ENCODE measurements around the gene TMEM255B.
"Not testable (repeated sequence)": the region's sequence is repeated elsewhere in the genome, so short reads cannot be mapped to it uniquely, and the experiment has no call there.

The TMEM255B gene

DNA sequence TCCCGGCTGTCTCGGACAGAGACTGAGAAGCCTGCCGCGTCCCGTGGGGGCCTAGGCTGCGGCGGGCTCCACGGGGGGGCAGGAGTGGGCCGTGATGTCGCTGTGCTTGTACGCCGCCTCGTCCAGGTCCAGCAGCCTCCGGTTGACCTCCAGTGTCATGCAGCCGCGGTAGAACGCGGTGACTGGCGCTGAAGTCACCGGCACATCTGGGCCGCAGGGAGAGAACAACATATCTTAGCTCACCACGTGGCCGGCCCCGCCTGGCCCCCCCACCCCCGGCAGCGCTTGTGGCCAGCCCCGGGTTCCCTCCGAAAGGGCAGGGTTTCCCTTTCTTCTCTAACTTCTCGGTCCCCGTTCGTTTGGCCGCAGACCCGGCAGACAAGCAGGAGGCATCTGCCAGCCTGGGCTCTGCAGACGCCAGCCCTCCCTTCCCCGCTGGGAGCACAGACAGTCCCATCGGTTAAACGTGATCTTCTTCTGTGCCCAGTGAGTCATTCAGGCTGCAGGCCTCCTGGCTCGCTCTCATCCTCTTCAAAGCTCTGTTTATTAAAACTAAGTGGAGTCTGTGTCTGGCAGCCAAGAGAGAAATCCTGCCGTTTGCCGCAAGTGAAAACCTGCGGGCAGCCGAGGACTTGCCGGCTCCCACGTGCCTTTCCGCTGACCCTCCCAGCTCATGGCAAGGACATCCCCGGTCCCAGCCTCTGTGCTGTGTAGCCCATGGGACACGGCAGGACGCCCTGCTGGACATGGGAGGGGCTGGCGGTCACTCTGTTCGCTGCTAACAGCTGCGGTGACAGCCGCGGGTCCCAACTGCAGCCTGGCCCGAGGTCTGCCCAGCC is 62.0 kb downstream of the TMEM255B start:
- Histone ChIP-seq H3K27ac (ENCODE audit: low read depth, low read length) (peak overlapping the region; percentile 37), H3K4me1 (ENCODE audit: control insufficient read depth in 5 of 5, insufficient read depth in 5 of 5, low read length in 5 of 5) (peaks cover 0 to 58% (median 56%) of the 10 kb centered on the region in 5 donors), H3K4me3 (ENCODE audit: low read depth in 1 of 5, low read length in 5 of 5) (peak overlapping the region in 4 of 5 donors; percentile 22 to 43 (median 26)), H3K9ac (ENCODE audit: low read length in 5 of 5) (peak overlapping the region in 2 of 5 donors; percentile 7 to 35), H3K9me3 (ENCODE audit: control insufficient read depth in 5 of 5, low read length in 5 of 5) (no peaks in the 10 kb centered on the region), H3K27me3 (ENCODE audit: control insufficient read depth in 5 of 5, insufficient read depth in 4 of 5, low read length in 5 of 5) (peaks cover 0 to 4% (median 0%) of the 10 kb centered on the region in 5 donors), H3K36me3 (ENCODE audit: control insufficient read depth in 5 of 5, insufficient read depth in 5 of 5, low read length in 5 of 5) (peaks cover 0 to 50% (median 26%) of the 10 kb centered on the region in 5 donors)

DNA sequence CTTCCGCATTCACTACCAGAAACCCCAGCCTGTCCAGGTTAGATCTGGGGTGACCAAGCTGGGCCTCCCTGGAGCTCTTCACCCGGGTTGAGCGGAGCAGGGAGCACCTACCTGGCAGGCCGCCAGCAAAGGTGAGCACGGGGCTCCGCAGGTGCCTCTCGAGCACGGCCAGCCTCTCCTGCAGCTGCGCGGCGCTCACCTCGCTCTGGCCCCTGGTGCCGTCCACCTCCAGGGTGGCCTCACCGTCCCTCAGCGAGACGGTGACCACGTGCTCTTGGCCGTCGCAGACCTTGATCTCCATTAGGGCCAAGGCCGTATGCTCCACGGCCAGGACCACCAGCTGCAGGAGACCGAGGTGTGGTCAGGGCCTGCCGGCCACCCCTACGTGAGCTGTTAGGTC is 62.8 kb downstream of the TMEM255B start:
- Histone ChIP-seq H3K27ac (ENCODE audit: low read depth, low read length) (peak overlapping the region; percentile 37), H3K36me3 (ENCODE audit: control insufficient read depth in 5 of 5, insufficient read depth in 5 of 5, low read length in 5 of 5) (peaks cover 0 to 55% (median 28%) of the 10 kb centered on the region in 5 donors), H3K9ac (ENCODE audit: low read length in 5 of 5) (peak overlapping the region in 1 of 5 donors; percentile 7), H3K4me3 (ENCODE audit: low read depth in 1 of 5, low read length in 5 of 5) (no peak overlapping the region), H3K27me3 (ENCODE audit: control insufficient read depth in 5 of 5, insufficient read depth in 4 of 5, low read length in 5 of 5) (no peaks in the 10 kb centered on the region), H3K4me1 (ENCODE audit: control insufficient read depth in 5 of 5, insufficient read depth in 5 of 5, low read length in 5 of 5) (peaks cover 0 to 50% (median 48%) of the 10 kb centered on the region in 5 donors), H3K9me3 (ENCODE audit: control insufficient read depth in 5 of 5, low read length in 5 of 5) (no peaks in the 10 kb centered on the region)

DNA sequence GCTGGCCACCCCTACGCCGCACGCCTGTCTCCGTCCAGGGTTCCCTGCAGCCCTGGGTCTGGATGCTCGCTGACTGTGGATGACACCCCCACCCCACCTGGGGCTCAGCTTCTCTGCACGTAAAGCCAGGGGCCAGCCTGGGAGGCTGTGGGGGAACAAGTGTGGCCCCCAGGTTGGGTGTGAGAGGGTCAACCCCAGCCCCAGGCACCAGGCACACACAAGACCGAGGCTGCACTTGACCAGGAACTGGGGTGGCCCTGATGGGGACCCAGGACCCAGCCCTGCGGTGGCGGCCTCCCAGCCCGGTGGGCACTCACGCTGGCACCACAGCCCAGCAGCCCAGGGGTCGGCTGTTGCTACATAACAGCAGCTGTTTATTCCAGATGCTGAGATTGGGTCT is 63.2 kb downstream of the TMEM255B start:
- Histone ChIP-seq H3K27ac (ENCODE audit: low read depth, low read length) (no peak overlapping the region), H3K9ac (ENCODE audit: low read length in 5 of 5) (no peak overlapping the region), H3K9me3 (ENCODE audit: control insufficient read depth in 5 of 5, low read length in 5 of 5) (no peaks in the 10 kb centered on the region), H3K27me3 (ENCODE audit: control insufficient read depth in 5 of 5, insufficient read depth in 4 of 5, low read length in 5 of 5) (no peaks in the 10 kb centered on the region), H3K4me3 (ENCODE audit: low read depth in 1 of 5, low read length in 5 of 5) (no peak overlapping the region), H3K4me1 (ENCODE audit: control insufficient read depth in 5 of 5, insufficient read depth in 5 of 5, low read length in 5 of 5) (peaks cover 0 to 49% (median 46%) of the 10 kb centered on the region in 5 donors), H3K36me3 (ENCODE audit: control insufficient read depth in 5 of 5, insufficient read depth in 5 of 5, low read length in 5 of 5) (peaks cover 0 to 59% (median 30%) of the 10 kb centered on the region in 5 donors)

DNA sequence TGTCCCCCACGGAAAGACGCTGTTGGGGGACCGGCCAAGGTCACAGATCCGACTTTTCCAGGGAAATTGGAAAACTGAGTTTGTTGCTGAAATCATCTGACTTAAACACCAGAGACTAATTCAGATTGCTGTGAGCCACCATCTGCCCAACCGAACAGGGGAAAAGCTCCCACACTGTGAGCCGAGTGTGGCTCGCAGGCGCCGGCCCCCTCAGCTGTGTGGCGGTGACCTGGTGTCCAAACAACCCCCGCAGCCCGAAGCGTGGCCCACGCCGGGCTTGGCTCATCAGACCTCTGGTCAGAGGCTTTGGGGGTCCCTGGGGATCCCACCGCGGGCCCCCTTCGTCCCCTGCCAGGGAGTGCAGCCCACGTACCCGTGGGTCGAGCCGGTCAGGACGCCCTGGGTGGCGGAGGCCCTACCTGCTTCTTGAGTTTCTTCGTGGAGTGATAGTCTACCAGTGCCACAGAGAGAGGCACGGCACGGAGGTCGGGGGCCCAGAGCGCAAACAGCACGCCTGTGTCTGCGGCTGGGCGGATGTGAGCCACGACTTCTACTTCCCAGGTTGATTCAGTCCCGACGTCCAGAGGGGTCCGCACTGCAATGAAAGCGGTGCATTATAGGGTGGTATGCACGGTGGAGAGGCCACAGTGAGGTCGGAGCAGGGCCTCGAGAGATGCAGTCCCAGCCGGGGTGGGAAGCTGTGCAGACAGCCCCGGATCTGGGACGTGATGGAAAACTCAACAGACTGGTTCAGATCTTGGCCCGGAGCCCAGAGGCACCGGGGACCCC is 64.1 kb downstream of the TMEM255B start:
- no peak overlapping the region for H3K27ac ChIP-seq (ENCODE audit: low read depth, low read length)
- H3K27me3 ChIP-seq (ENCODE audit: control insufficient read depth in 5 of 5, insufficient read depth in 4 of 5, low read length in 5 of 5): no peaks in the 10 kb centered on the region
- no peaks in the 10 kb centered on the region for H3K9me3 ChIP-seq (ENCODE audit: control insufficient read depth in 5 of 5, low read length in 5 of 5)
- H3K36me3 ChIP-seq (ENCODE audit: control insufficient read depth in 5 of 5, insufficient read depth in 5 of 5, low read length in 5 of 5): peaks cover 0 to 65% (median 33%) of the 10 kb centered on the region in 5 donors
- no peak overlapping the region for H3K4me3 ChIP-seq (ENCODE audit: low read depth in 1 of 5, low read length in 5 of 5)
- H3K9ac ChIP-seq (ENCODE audit: low read length in 5 of 5): no peak overlapping the region
- H3K4me1 ChIP-seq (ENCODE audit: control insufficient read depth in 5 of 5, insufficient read depth in 5 of 5, low read length in 5 of 5): peaks cover 0 to 40% (median 38%) of the 10 kb centered on the region in 5 donors

DNA sequence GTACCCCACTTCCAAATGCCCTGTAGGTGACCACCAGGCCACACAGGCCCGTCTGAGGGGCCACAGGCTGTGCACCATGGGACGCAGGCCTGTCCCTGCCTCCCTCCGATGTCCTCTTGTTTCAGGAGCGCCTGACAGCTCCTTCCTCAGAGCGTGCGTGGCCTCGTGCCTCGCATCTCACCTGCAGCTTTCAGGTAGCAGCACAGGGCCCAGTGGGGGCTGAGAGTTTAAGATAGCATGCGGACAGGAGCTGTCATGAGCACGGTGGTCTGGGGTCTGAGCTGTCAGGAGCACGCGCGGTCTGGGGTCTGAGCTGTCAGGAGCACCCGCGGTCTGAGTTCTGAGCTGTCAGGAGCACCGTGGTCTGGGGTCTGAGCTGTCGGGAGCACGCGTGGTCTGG is 64.7 kb downstream of the TMEM255B start:
- Histone ChIP-seq H3K9ac (ENCODE audit: low read length in 5 of 5) (no peak overlapping the region), H3K27me3 (ENCODE audit: control insufficient read depth in 5 of 5, insufficient read depth in 4 of 5, low read length in 5 of 5) (no peaks in the 10 kb centered on the region), H3K4me1 (ENCODE audit: control insufficient read depth in 5 of 5, insufficient read depth in 5 of 5, low read length in 5 of 5) (peaks cover 0 to 34% (median 32%) of the 10 kb centered on the region in 5 donors), H3K27ac (ENCODE audit: low read depth, low read length) (no peak overlapping the region), H3K4me3 (ENCODE audit: low read depth in 1 of 5, low read length in 5 of 5) (no peak overlapping the region), H3K36me3 (ENCODE audit: control insufficient read depth in 5 of 5, insufficient read depth in 5 of 5, low read length in 5 of 5) (peaks cover 0 to 71% (median 38%) of the 10 kb centered on the region in 5 donors), H3K9me3 (ENCODE audit: control insufficient read depth in 5 of 5, low read length in 5 of 5) (no peaks in the 10 kb centered on the region)

DNA sequence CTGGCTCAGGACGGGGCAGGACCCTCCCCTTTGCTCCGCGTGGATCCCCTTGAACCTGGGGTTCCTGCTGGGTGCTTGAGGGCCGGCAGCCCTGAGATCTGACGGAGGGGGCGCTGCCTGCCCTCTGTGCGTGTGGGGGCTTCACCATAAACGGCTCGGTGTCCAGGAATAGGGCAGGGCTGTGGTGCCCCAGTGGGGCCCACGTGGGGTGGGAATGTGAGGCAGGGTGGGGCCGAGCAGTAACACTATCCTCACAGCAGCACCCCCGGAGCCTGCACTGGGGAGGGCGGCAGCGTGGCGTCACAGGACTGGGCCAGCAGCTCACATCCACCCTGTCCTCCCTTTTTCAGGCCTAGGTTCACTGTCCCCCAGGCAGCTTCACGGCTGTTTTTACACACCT is 66.8 kb downstream of the TMEM255B start:
- Histone ChIP-seq H3K9me3 (ENCODE audit: control insufficient read depth in 5 of 5, low read length in 5 of 5) (no peaks in the 10 kb centered on the region), H3K27ac (ENCODE audit: low read depth, low read length) (no peak overlapping the region), H3K36me3 (ENCODE audit: control insufficient read depth in 5 of 5, insufficient read depth in 5 of 5, low read length in 5 of 5) (peaks cover 0 to 66% (median 38%) of the 10 kb centered on the region in 5 donors), H3K4me1 (ENCODE audit: control insufficient read depth in 5 of 5, insufficient read depth in 5 of 5, low read length in 5 of 5) (peaks cover 0 to 14% (median 13%) of the 10 kb centered on the region in 5 donors), H3K27me3 (ENCODE audit: control insufficient read depth in 5 of 5, insufficient read depth in 4 of 5, low read length in 5 of 5) (no peaks in the 10 kb centered on the region), H3K4me3 (ENCODE audit: low read depth in 1 of 5, low read length in 5 of 5) (no peak overlapping the region), H3K9ac (ENCODE audit: low read length in 5 of 5) (no peak overlapping the region)

DNA sequence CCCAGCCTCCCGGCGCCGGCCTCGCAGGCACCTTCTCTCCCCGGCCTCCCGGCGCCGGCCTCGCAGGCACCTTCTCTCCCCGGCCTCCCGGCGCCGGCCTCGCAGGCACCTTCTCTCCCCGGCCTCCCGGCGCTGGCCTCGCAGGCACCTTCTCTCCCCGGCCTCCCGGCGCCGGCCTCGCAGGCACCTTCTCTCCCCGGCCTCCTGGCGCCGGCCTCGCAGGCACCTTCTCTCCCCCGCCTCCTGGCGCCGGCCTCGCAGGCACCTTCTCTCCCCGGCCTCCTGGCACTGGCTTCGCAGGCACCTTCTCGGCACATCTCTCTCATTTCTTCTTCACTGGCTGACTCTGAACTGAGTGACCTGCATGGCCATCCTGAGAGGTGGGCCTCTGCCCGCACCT is 67.4 kb downstream of the TMEM255B start:
- H3K4me3 ChIP-seq (ENCODE audit: low read depth in 1 of 5, low read length in 5 of 5); H3K27ac ChIP-seq (ENCODE audit: low read depth, low read length); H3K27me3 ChIP-seq (ENCODE audit: control insufficient read depth in 5 of 5, insufficient read depth in 4 of 5, low read length in 5 of 5); H3K9ac ChIP-seq (ENCODE audit: low read length in 5 of 5); H3K4me1 ChIP-seq (ENCODE audit: control insufficient read depth in 5 of 5, insufficient read depth in 5 of 5, low read length in 5 of 5); H3K9me3 ChIP-seq (ENCODE audit: control insufficient read depth in 5 of 5, low read length in 5 of 5): not testable (repeated sequence)
- H3K36me3 ChIP-seq (ENCODE audit: control insufficient read depth in 5 of 5, insufficient read depth in 5 of 5, low read length in 5 of 5): peaks cover 0 to 68% (median 42%) of the 10 kb centered on the region in 5 donors

DNA sequence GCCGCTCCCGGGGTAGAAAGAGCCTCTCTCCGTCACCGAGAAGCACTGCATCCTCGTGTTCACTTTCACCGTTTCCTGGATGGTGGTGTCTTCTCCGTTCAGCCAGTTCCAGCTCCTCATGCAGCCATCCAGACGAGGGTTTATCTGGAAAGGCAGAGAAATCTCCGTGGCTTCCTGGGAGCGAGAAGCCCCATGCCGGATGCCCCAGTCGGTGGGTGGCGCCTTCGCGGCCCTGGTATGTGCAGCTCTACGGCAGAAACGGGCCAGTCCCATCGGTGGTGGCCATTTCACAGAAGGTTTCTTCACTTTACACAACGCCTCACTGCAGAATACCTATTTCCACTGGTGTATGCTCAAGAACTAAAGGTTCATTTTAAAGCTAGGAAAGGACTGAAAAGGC is 68.0 kb downstream of the TMEM255B start:
- Histone ChIP-seq H3K27ac (ENCODE audit: low read depth, low read length) (no peak overlapping the region), H3K4me3 (ENCODE audit: low read depth in 1 of 5, low read length in 5 of 5) (no peak overlapping the region), H3K27me3 (ENCODE audit: control insufficient read depth in 5 of 5, insufficient read depth in 4 of 5, low read length in 5 of 5) (no peaks in the 10 kb centered on the region), H3K4me1 (ENCODE audit: control insufficient read depth in 5 of 5, insufficient read depth in 5 of 5, low read length in 5 of 5) (peaks cover 0 to 2% (median under 1%) of the 10 kb centered on the region in 5 donors), H3K9ac (ENCODE audit: low read length in 5 of 5) (no peak overlapping the region), H3K9me3 (ENCODE audit: control insufficient read depth in 5 of 5, low read length in 5 of 5) (no peaks in the 10 kb centered on the region), H3K36me3 (ENCODE audit: control insufficient read depth in 5 of 5, insufficient read depth in 5 of 5, low read length in 5 of 5) (peaks cover 0 to 65% (median 42%) of the 10 kb centered on the region in 5 donors)

DNA sequence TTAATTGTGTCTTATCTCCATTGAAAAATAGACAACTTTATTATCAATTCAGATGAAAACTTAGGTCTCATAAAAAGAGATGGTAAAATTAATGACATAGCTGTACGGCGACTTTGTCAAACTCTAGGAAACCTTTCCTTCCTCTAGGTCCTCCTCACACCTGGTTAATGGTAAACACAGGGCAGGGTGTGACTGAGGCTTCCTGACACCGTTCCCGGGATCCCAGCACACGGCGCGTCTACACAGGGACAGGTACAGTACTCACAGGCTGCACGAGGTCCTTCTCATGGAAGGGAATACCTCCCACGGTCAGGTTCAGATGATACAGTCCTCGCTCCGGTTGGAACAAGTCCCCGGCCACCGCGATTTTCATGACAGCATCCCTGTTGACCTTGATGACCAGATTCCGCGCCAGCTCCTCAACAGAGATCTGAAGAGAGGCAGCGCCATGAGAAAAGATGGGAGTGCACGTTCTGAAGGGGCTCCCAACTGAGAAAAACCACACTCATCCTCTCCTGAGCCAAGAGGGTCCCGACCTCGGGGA is 69.3 kb downstream of the TMEM255B start:
- Histone ChIP-seq H3K27me3 (ENCODE audit: control insufficient read depth in 5 of 5, insufficient read depth in 4 of 5, low read length in 5 of 5) (no peaks in the 10 kb centered on the region), H3K4me3 (ENCODE audit: low read depth in 1 of 5, low read length in 5 of 5) (no peak overlapping the region), H3K9me3 (ENCODE audit: control insufficient read depth in 5 of 5, low read length in 5 of 5) (no peaks in the 10 kb centered on the region), H3K4me1 (ENCODE audit: control insufficient read depth in 5 of 5, insufficient read depth in 5 of 5, low read length in 5 of 5) (no peaks in the 10 kb centered on the region), H3K36me3 (ENCODE audit: control insufficient read depth in 5 of 5, insufficient read depth in 5 of 5, low read length in 5 of 5) (peaks cover 0 to 63% (median 37%) of the 10 kb centered on the region in 5 donors), H3K27ac (ENCODE audit: low read depth, low read length) (no peak overlapping the region), H3K9ac (ENCODE audit: low read length in 5 of 5) (no peak overlapping the region)

Data from subcutaneous abdominal adipose tissue (tissue), 5 donors.